ENCODE measurements around the gene CLSTN1.

DNA sequence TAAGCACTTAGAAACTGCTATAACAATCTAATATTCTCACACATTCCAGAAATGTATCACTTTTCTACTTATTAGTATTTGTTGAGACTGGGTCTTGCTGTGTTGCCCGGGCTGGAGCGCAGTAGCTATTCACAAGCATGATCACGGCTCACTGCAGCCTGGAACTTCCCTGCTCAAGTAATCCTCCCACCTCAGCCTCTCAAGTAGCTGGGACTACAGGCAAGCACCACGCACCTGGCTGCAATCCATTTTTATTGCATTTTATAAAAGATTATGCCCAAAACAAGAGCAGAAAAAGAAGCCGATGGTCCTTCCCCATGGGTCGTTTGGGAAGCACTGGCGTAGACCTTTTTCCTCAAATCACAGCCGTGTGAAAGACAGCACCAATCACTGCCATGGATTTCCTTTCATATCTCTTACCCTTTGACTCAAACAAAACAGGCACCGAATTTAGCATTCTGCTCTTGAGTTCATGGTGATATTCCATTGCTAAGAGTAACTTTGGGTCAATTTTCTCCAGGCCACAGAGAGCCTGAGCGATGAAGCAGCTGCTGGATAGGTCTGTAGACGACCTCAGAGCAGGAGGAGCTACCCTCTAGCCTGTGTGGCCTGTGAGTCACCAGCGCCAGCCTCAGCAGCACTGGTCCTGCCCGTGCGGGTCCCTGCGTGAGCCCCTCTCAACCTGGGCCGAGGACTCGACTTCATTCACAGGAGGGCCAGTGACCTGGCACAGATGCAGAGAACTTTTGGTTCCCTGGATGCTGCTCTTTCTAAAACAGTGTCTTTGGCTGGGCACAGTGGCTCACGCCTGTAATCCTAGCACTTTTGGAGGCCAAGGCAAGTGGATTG, 91.4 kb downstream of the CLSTN1 start:
- TF ChIP-seq EZH2 (IDR thresholded peaks at IDR 0.05; ENCODE audit: insufficient read depth, poor library complexity, severe bottlenecking) (no peak), EZH2phosphoT487 (IDR thresholded peaks at IDR 0.05; ENCODE audit: insufficient read depth, low read depth) (no peak)
